Activated CD8-positive, alpha-beta T cell treated with anti-CD3 and anti-CD28 coated beads for 36 hours (primary cell): ENCODE data around the gene ROBO2. TPM values are rescaled to one million over a fixed set of nuclear protein-coding genes. Genes with fewer than 3 reads are reported as not detected.

Experiments used
- ATAC-seq: fragments of 200-7000 bp; cut with Tn5 transposase; one replicate; pipeline ENCODE4 v1.10.0; 2021; ENCODE audit warnings: mild to moderate bottlenecking, moderate library complexity
- CTCF ChIA-PET: fragments of 350-600 bp; sonication (Branson Sonifier 250); formaldehyde crosslinking; loops from one replicate; lab custom pipeline; 2021; ENCODE audit warnings: antibody characterized with exemption; lab: Charles Lee
- POLR2A ChIA-PET: fragments of 350-600 bp; sonication (Branson Sonifier 250); formaldehyde crosslinking; loops from one replicate; lab custom pipeline; 2021; ENCODE audit warnings: antibody characterized with exemption; lab: Charles Lee
- DNase-seq: peaks from one replicate; pipeline ENCODE4 v3.0.0-alpha.2; 2020
- H3K27ac Mint-ChIP-seq: one replicate; pipeline ENCODE4 v1.8.0; 2021; ENCODE audit warnings: mild to moderate bottlenecking, mixed read lengths
- H3K27me3 Mint-ChIP-seq: one replicate; pipeline ENCODE4 v1.8.0; 2021; ENCODE audit warnings: mixed read lengths
- H3K36me3 Mint-ChIP-seq: one replicate; pipeline ENCODE4 v1.8.0; 2021; ENCODE audit warnings: low read depth, mixed read lengths
- H3K4me1 Mint-ChIP-seq: one replicate; pipeline ENCODE4 v1.8.0; 2021; ENCODE audit warnings: low read depth, mixed read lengths
- H3K4me3 Mint-ChIP-seq: one replicate; pipeline ENCODE4 v1.8.0; 2021; ENCODE audit warnings: mild to moderate bottlenecking, moderate library complexity, mixed read lengths
- H3K9me3 Mint-ChIP-seq: one replicate; pipeline ENCODE4 v1.8.0; 2021; ENCODE audit warnings: mixed read lengths
- CTCF ChIP-seq: fragments of 200-600 bp; IDR thresholded peaks from one replicate; pipeline ENCODE4 v1.8.0; 2022; ENCODE audit warnings: antibody characterized with exemption, mild to moderate bottlenecking
- intact Hi-C: fragments of 100-400 bp; cut with micrococcal nuclease; formaldehyde crosslinking; loops from one replicate; pipeline ENCODE4 v1.10.0; 2022
- total RNA-seq, 2 experiments: library from RNA; stranded (reverse); gene quantifications; one replicate each; pipeline ENCODE4 v1.2.3, GENCODE V29; 2021

ROBO2 gene
- total RNA-seq, 2 experiments from 2014 or later: not detected

- DNase-seq (no peak), ATAC-seq (no peak)
- Mint-ChIP-seq H3K9me3 (peaks cover 5% of the 10 kb centered on the region), H3K4me1 (no peaks in the 10 kb centered on the region), H3K27ac (no peak overlapping the region), H3K36me3 (no peaks in the 10 kb centered on the region), H3K4me3 (no peak overlapping the region), H3K27me3 (no peaks in the 10 kb centered on the region)
- ChIA-PET POLR2A (no interaction called here), CTCF (no interaction called here)
- intact Hi-C loops: no loop called here
- TF ChIP-seq CTCF: no peak
These were observed 382.0 kb downstream of the ROBO2 start for GRCh38 chr3:77421916-77422315.

GRCh38 chr3:77426531-77426930 lies 386.6 kb downstream of the ROBO2 start:
- TF ChIP-seq CTCF: no peak
- peaks cover 4% of the 10 kb centered on the region for H3K9me3 Mint-ChIP-seq
- H3K27ac Mint-ChIP-seq: no peak overlapping the region
- H3K4me1 Mint-ChIP-seq: no peaks in the 10 kb centered on the region
- ATAC-seq: no peak
- H3K36me3 Mint-ChIP-seq: no peaks in the 10 kb centered on the region
- POLR2A ChIA-PET: no interaction called here
- intact Hi-C loops: no loop called here
- no peak for DNase-seq
- no peak overlapping the region for H3K4me3 Mint-ChIP-seq
- H3K27me3 Mint-ChIP-seq: no peaks in the 10 kb centered on the region
- CTCF ChIA-PET: no interaction called here

GRCh38 chr3:77427528-77427927 lies 387.6 kb downstream of the ROBO2 start:
- ChIA-PET CTCF (no interaction called here), POLR2A (no interaction called here)

GRCh38 chr3:77436908-77437307 lies 397.0 kb downstream of the ROBO2 start:
- POLR2A ChIA-PET: no interaction called here
- intact Hi-C loops: no loop called here
- CTCF ChIA-PET: no interaction called here
- DNase-seq: no peak
- no peak overlapping the region for H3K4me3 Mint-ChIP-seq
- H3K27me3 Mint-ChIP-seq: no peaks in the 10 kb centered on the region
- ATAC-seq: no peak
- no peaks in the 10 kb centered on the region for H3K4me1 Mint-ChIP-seq
- TF ChIP-seq CTCF: no peak
- peaks cover 3% of the 10 kb centered on the region for H3K9me3 Mint-ChIP-seq
- no peaks in the 10 kb centered on the region for H3K36me3 Mint-ChIP-seq
- H3K27ac Mint-ChIP-seq: no peak overlapping the region

More at GRCh38 chr3:77427528-77427927, 387.6 kb downstream of the ROBO2 start:
- Mint-ChIP-seq H3K27me3 (no peaks in the 10 kb centered on the region), H3K9me3 (peaks cover 4% of the 10 kb centered on the region), H3K27ac (no peak overlapping the region), H3K4me3 (no peak overlapping the region), H3K36me3 (no peaks in the 10 kb centered on the region), H3K4me1 (no peaks in the 10 kb centered on the region)
- DNase-seq (no peak), ATAC-seq (no peak)
- TF ChIP-seq CTCF: no peak
- intact Hi-C loops: no loop called here

GRCh38 chr3:77446084-77446483 lies 406.2 kb downstream of the ROBO2 start:
- Mint-ChIP-seq H3K36me3 (no peaks in the 10 kb centered on the region), H3K9me3 (peaks cover 12% of the 10 kb centered on the region), H3K4me3 (no peak overlapping the region), H3K27ac (no peak overlapping the region), H3K4me1 (no peaks in the 10 kb centered on the region), H3K27me3 (no peaks in the 10 kb centered on the region)
- no peak for TF ChIP-seq CTCF
- ATAC-seq (no peak), DNase-seq (no peak)
- intact Hi-C loops: no loop called here
- ChIA-PET POLR2A (no interaction called here), CTCF (no interaction called here)
